Activated CD8-positive, alpha-beta T cell treated with anti-CD3 and anti-CD28 coated beads, Interleukin-2, amount 10 ng/mL, durations not matched to agents 7 days and 5 days (primary cell): ENCODE measurements around the gene DOCK4. TPM values are rescaled to one million over a fixed set of nuclear protein-coding genes. Genes with fewer than 3 reads are reported as not detected.

Source experiments
- ATAC-seq: fragments of 150-1000 bp; cut with Tn5 transposase; one replicate; pipeline ENCODE4 v1.10.0; 2021; ENCODE audit warnings: moderate library complexity
- CTCF ChIA-PET: fragments of 350-600 bp; sonication (Branson Sonifier 250); formaldehyde crosslinking; loops from one replicate; lab custom pipeline; 2021; ENCODE audit warnings: antibody characterized with exemption; lab: Charles Lee
- POLR2A ChIA-PET: fragments of 350-600 bp; sonication (Branson Sonifier 250); formaldehyde crosslinking; loops from one replicate; lab custom pipeline; 2021; ENCODE audit warnings: antibody characterized with exemption; lab: Charles Lee
- DNase-seq: peaks from one replicate; pipeline ENCODE4 v3.0.0-alpha.2; 2020
- H3K27ac Mint-ChIP-seq: one replicate; pipeline ENCODE4 v1.8.0; 2021; ENCODE audit warnings: mild to moderate bottlenecking, mixed read lengths
- H3K27me3 Mint-ChIP-seq: one replicate; pipeline ENCODE4 v1.8.0; 2021; ENCODE audit warnings: low read depth, mixed read lengths
- H3K36me3 Mint-ChIP-seq: one replicate; pipeline ENCODE4 v1.8.0; 2021; ENCODE audit warnings: low read depth, mixed read lengths
- H3K4me1 Mint-ChIP-seq: one replicate; pipeline ENCODE4 v1.8.0; 2021; ENCODE audit warnings: low read depth, mixed read lengths
- H3K4me3 Mint-ChIP-seq: one replicate; pipeline ENCODE4 v1.8.0; 2021; ENCODE audit warnings: mild to moderate bottlenecking, mixed read lengths
- H3K9me3 Mint-ChIP-seq: one replicate; pipeline ENCODE4 v1.8.0; 2022; ENCODE audit warnings: mixed read lengths; ENCODE audit not compliant: insufficient read depth
- total RNA-seq, 2 experiments: library from RNA; stranded (reverse); gene quantifications; one replicate each; pipeline ENCODE4 v1.2.3, GENCODE V29; 2021

Gene DOCK4
- total RNA-seq, 2 experiments from 2014 or later, result 0.10 to 0.18 TPM

GRCh38 chr7:112014347-112014746 is 191.9 kb downstream of the DOCK4 start:
- H3K27ac Mint-ChIP-seq, result no peak overlapping the region
- no peaks in the 10 kb centered on the region for H3K4me1 Mint-ChIP-seq
- H3K27me3 Mint-ChIP-seq, result no peaks in the 10 kb centered on the region
- no peak overlapping the region for H3K4me3 Mint-ChIP-seq
- no peaks in the 10 kb centered on the region for H3K36me3 Mint-ChIP-seq
- POLR2A ChIA-PET, result no interaction called here
- ATAC-seq (no peak), DNase-seq (no peak)
- H3K9me3 Mint-ChIP-seq, result no peaks in the 10 kb centered on the region
- CTCF ChIA-PET, result no interaction called here

- Mint-ChIP-seq H3K27me3 (no peaks in the 10 kb centered on the region), H3K4me3 (no peak overlapping the region), H3K4me1 (peaks cover 3% of the 10 kb centered on the region), H3K9me3 (no peaks in the 10 kb centered on the region), H3K36me3 (no peaks in the 10 kb centered on the region), H3K27ac (no peak overlapping the region)
- ChIA-PET CTCF (no interaction called here), POLR2A (interaction anchor here (1.2 kb wide), 1 partner anchor 12 kb away, joined by 4 read pairs; no protein-coding TSS in a partner anchor)
- DNase-seq, result no peak
- no peak for ATAC-seq
These were observed 192.9 kb downstream of the DOCK4 start for GRCh38 chr7:112013274-112013673.

- Mint-ChIP-seq H3K9me3 (no peaks in the 10 kb centered on the region), H3K4me1 (peaks cover 3% of the 10 kb centered on the region), H3K27me3 (no peaks in the 10 kb centered on the region), H3K4me3 (no peak overlapping the region), H3K36me3 (no peaks in the 10 kb centered on the region), H3K27ac (no peak overlapping the region)
- DNase-seq (no peak), ATAC-seq (no peak)
- CTCF ChIA-PET, result no interaction called here
- POLR2A ChIA-PET, result no interaction called here
These were observed 194.0 kb downstream of the DOCK4 start for GRCh38 chr7:112012242-112012641.

- Mint-ChIP-seq H3K27me3 (no peaks in the 10 kb centered on the region), H3K27ac (no peak overlapping the region), H3K9me3 (no peaks in the 10 kb centered on the region), H3K4me1 (peaks cover 3% of the 10 kb centered on the region), H3K4me3 (no peak overlapping the region), H3K36me3 (no peaks in the 10 kb centered on the region)
- no peak for ATAC-seq
- no peak for DNase-seq
- ChIA-PET POLR2A (no interaction called here), CTCF (no interaction called here)
These were observed 195.2 kb downstream of the DOCK4 start for GRCh38 chr7:112010994-112011393.

- H3K4me3 Mint-ChIP-seq, result no peak overlapping the region
- no peak for DNase-seq
- no peaks in the 10 kb centered on the region for H3K9me3 Mint-ChIP-seq
- H3K36me3 Mint-ChIP-seq, result no peaks in the 10 kb centered on the region
- no peak overlapping the region for H3K27ac Mint-ChIP-seq
- POLR2A ChIA-PET, result no interaction called here
- H3K4me1 Mint-ChIP-seq, result peaks cover 3% of the 10 kb centered on the region
- no peaks in the 10 kb centered on the region for H3K27me3 Mint-ChIP-seq
- CTCF ChIA-PET, result no interaction called here
- no peak for ATAC-seq
These were observed 196.1 kb downstream of the DOCK4 start for GRCh38 chr7:112010109-112010508.

GRCh38 chr7:112009081-112009480 is 197.1 kb downstream of the DOCK4 start:
- DNase-seq (no peak), ATAC-seq (no peak)
- Mint-ChIP-seq H3K4me3 (no peak overlapping the region), H3K27me3 (no peaks in the 10 kb centered on the region), H3K36me3 (no peaks in the 10 kb centered on the region), H3K4me1 (peaks cover 3% of the 10 kb centered on the region), H3K9me3 (no peaks in the 10 kb centered on the region), H3K27ac (no peak overlapping the region)
- ChIA-PET CTCF (no interaction called here), POLR2A (no interaction called here)

GRCh38 chr7:112007185-112007584 is 199.0 kb downstream of the DOCK4 start:
- POLR2A ChIA-PET, result no interaction called here
- ATAC-seq (no peak), DNase-seq (no peak)
- H3K36me3 Mint-ChIP-seq, result no peaks in the 10 kb centered on the region
- H3K4me1 Mint-ChIP-seq, result peaks cover 3% of the 10 kb centered on the region
- no peaks in the 10 kb centered on the region for H3K27me3 Mint-ChIP-seq
- H3K4me3 Mint-ChIP-seq, result no peak overlapping the region
- H3K9me3 Mint-ChIP-seq, result no peaks in the 10 kb centered on the region
- H3K27ac Mint-ChIP-seq, result no peak overlapping the region
- CTCF ChIA-PET, result no interaction called here

GRCh38 chr7:112006071-112006470 is 200.1 kb downstream of the DOCK4 start:
- ATAC-seq (no peak), DNase-seq (no peak)
- ChIA-PET POLR2A (no interaction called here), CTCF (no interaction called here)
- Mint-ChIP-seq H3K36me3 (no peaks in the 10 kb centered on the region), H3K9me3 (no peaks in the 10 kb centered on the region), H3K27ac (no peak overlapping the region), H3K27me3 (no peaks in the 10 kb centered on the region), H3K4me1 (peaks cover 3% of the 10 kb centered on the region), H3K4me3 (no peak overlapping the region)

- H3K36me3 Mint-ChIP-seq, result no peaks in the 10 kb centered on the region
- ChIA-PET POLR2A (no interaction called here), CTCF (no interaction called here)
- H3K27me3 Mint-ChIP-seq, result no peaks in the 10 kb centered on the region
- no peak overlapping the region for H3K27ac Mint-ChIP-seq
- H3K4me1 Mint-ChIP-seq, result peaks cover 3% of the 10 kb centered on the region
- ATAC-seq, result no peak
- H3K4me3 Mint-ChIP-seq, result no peak overlapping the region
- H3K9me3 Mint-ChIP-seq, result no peaks in the 10 kb centered on the region
- DNase-seq, result no peak
These were observed 200.9 kb downstream of the DOCK4 start for GRCh38 chr7:112005205-112005775.

GRCh38 chr7:112001091-112001826 is 204.9 kb downstream of the DOCK4 start:
- Mint-ChIP-seq H3K9me3 (no peaks in the 10 kb centered on the region), H3K4me3 (no peak overlapping the region), H3K27me3 (no peaks in the 10 kb centered on the region), H3K36me3 (no peaks in the 10 kb centered on the region), H3K27ac (no peak overlapping the region), H3K4me1 (no peaks in the 10 kb centered on the region)
- no peak for ATAC-seq
- ChIA-PET CTCF (no interaction called here), POLR2A (no interaction called here)
- DNase-seq, result no peak

GRCh38 chr7:111998326-111998725 is 207.9 kb downstream of the DOCK4 start:
- ChIA-PET POLR2A (no interaction called here), CTCF (no interaction called here)
- H3K4me1 Mint-ChIP-seq, result no peaks in the 10 kb centered on the region
- DNase-seq, result no peak
- ATAC-seq, result no peak
- H3K9me3 Mint-ChIP-seq, result no peaks in the 10 kb centered on the region
- H3K27ac Mint-ChIP-seq, result no peak overlapping the region
- H3K36me3 Mint-ChIP-seq, result no peaks in the 10 kb centered on the region
- H3K4me3 Mint-ChIP-seq, result no peak overlapping the region
- no peaks in the 10 kb centered on the region for H3K27me3 Mint-ChIP-seq

GRCh38 chr7:111997546-111997945 is 208.7 kb downstream of the DOCK4 start:
- CTCF ChIA-PET, result no interaction called here
- H3K4me1 Mint-ChIP-seq, result no peaks in the 10 kb centered on the region
- DNase-seq (no peak), ATAC-seq (no peak)
- no peaks in the 10 kb centered on the region for H3K36me3 Mint-ChIP-seq
- POLR2A ChIA-PET, result no interaction called here
- H3K27ac Mint-ChIP-seq, result no peak overlapping the region
- H3K27me3 Mint-ChIP-seq, result no peaks in the 10 kb centered on the region
- H3K4me3 Mint-ChIP-seq, result no peak overlapping the region
- H3K9me3 Mint-ChIP-seq, result no peaks in the 10 kb centered on the region
